Neural cell (in vitro differentiated cells): ENCODE data around the gene FBLN2. TPM values are rescaled to one million over a fixed set of nuclear protein-coding genes. Genes with fewer than 3 reads are reported as not detected.

Experiments used
- H2AFZ ChIP-seq: fragments of 200-600, 300-800 bp; sonication (generic), shearing (Covaris generic); 2 replicates; pipeline ENCODE4 v1.6.0; 2014; ENCODE audit warnings: low read depth, mild to moderate bottlenecking, antibody characterized with exemption, low read length, moderate library complexity
- H3F3A ChIP-seq: fragments of 200-600 bp; shearing (Covaris generic); 2 replicates; pipeline ENCODE4 v1.6.1; 2016; ENCODE audit warnings: mild to moderate bottlenecking, moderate library complexity, mixed read lengths, antibody characterized with exemption, low read length; ENCODE audit not compliant: insufficient read depth, poor library complexity, severe bottlenecking
- H3K27ac ChIP-seq: fragments of 200-600, 300-800 bp; sonication (generic), shearing (Covaris generic); 2 replicates; pipeline ENCODE4 v1.5.1; 2014; ENCODE audit warnings: mild to moderate bottlenecking, low read length, moderate library complexity
- H3K27me3 ChIP-seq: fragments of 300-800, 200-600 bp; sonication (generic), shearing (Covaris generic); 2 replicates; pipeline ENCODE4 v1.6.0; 2014; ENCODE audit warnings: mild to moderate bottlenecking, low read depth, low read length, moderate library complexity; ENCODE audit not compliant: insufficient read depth
- H3K36me3 ChIP-seq: fragments of 300-800, 200-600 bp; sonication (generic), shearing (Covaris generic); 2 replicates; pipeline ENCODE4 v1.5.1; 2014; ENCODE audit warnings: mild to moderate bottlenecking, antibody characterized with exemption, low read length, moderate library complexity; ENCODE audit not compliant: insufficient read depth
- H3K4me2 ChIP-seq: fragments of 300-800, 200-600 bp; sonication (generic), shearing (Covaris generic); 2 replicates; pipeline ENCODE4 v1.6.0; 2014; ENCODE audit warnings: mild to moderate bottlenecking, low read length
- H3K4me3 ChIP-seq: fragments of 300-800, 200-600 bp; sonication (generic), shearing (Covaris generic); 2 replicates; pipeline ENCODE4 v1.5.1; 2014; ENCODE audit warnings: mild to moderate bottlenecking, low read length, moderate library complexity
- H3K79me2 ChIP-seq: fragments of 200-600 bp; shearing (Covaris generic); replicated peaks from 2 replicates; pipeline ENCODE4 v1.6.0; 2014; ENCODE audit warnings: mild to moderate bottlenecking, low read length, moderate library complexity; ENCODE audit not compliant: insufficient read depth
- H3K9ac ChIP-seq: fragments of 300-800, 200-600 bp; sonication (generic), shearing (Covaris generic); 2 replicates; pipeline ENCODE4 v1.6.1; 2016; ENCODE audit warnings: mild to moderate bottlenecking, low read length, mixed read lengths
- H3K9me2 ChIP-seq: fragments of 200-600 bp; shearing (Covaris generic); 2 replicates; pipeline ENCODE4 v1.6.1; 2016; ENCODE audit warnings: mild to moderate bottlenecking, low read length, mixed read lengths; ENCODE audit not compliant: insufficient read depth
- H3K9me3 ChIP-seq: fragments of 200-600, 300-800 bp; sonication (generic), shearing (Covaris generic); 2 replicates; pipeline ENCODE4 v1.6.1; 2016; ENCODE audit warnings: mild to moderate bottlenecking, mixed run types, low read length, moderate library complexity, mixed read lengths
- H4K20me1 ChIP-seq: fragments of 200-600 bp; shearing (Covaris generic); 2 replicates; pipeline ENCODE4 v1.6.1; 2016; ENCODE audit warnings: mild to moderate bottlenecking, mixed run types; ENCODE audit not compliant: insufficient read depth
- EP300 ChIP-seq: fragments of 450-650 bp; conservative IDR thresholded peaks from 2 replicates; pipeline ENCODE4 v1.6.1; 2014; ENCODE audit warnings: antibody characterized with exemption, mild to moderate bottlenecking, moderate library complexity; ENCODE audit not compliant: poor library complexity, severe bottlenecking
- EZH2 ChIP-seq: fragments of 200-600, 300-800 bp; shearing (Covaris generic), sonication (generic); IDR thresholded peaks from 2 replicates; pipeline ENCODE4 v1.6.1; 2014; ENCODE audit warnings: antibody characterized with exemption, low read length, borderline replicate concordance, mild to moderate bottlenecking; ENCODE audit not compliant: insufficient read depth, poor library complexity, severe bottlenecking
- MXI1 ChIP-seq: fragments of 450-650 bp; conservative IDR thresholded peaks from 2 replicates; pipeline ENCODE4 v1.6.1; 2014; ENCODE audit warnings: antibody characterized with exemption, mild to moderate bottlenecking; ENCODE audit not compliant: poor library complexity, severe bottlenecking
- POLR2AphosphoS5 ChIP-seq: IDR thresholded peaks from 2 replicates; pipeline ENCODE4 v1.6.1; 2012
- RAD21 ChIP-seq: fragments of 450-650 bp; conservative IDR thresholded peaks from 2 replicates; pipeline ENCODE4 v1.6.1; 2014; ENCODE audit warnings: antibody characterized with exemption, mild to moderate bottlenecking, moderate library complexity
- SMC3 ChIP-seq: fragments of 450-650 bp; conservative IDR thresholded peaks from 2 replicates; pipeline ENCODE4 v1.6.1; 2014; ENCODE audit warnings: antibody characterized with exemption, mild to moderate bottlenecking, moderate library complexity; ENCODE audit not compliant: poor library complexity
- TAF1 ChIP-seq: IDR thresholded peaks from 2 replicates; pipeline ENCODE4 v1.6.1; 2012; ENCODE audit warnings: low read depth
- polyA plus RNA-seq: library from polyadenylated mRNA; depleted of rRNA; stranded (reverse); fragments of >200 nt; gene quantifications from 2 replicates; pipeline ENCODE4 v1.2.3, GENCODE V29; 2014
- TF ChIP-seq, protein P1 (sequence below): fragments of 450-650 bp; IDR thresholded peaks from 2 replicates; pipeline ENCODE4 v1.5.1; 2014; ENCODE audit warnings: antibody characterized with exemption, mild to moderate bottlenecking, moderate library complexity; ENCODE audit not compliant: poor library complexity, severe bottlenecking
- TF ChIP-seq, protein P2 (sequence below): IDR thresholded peaks from 2 replicates; pipeline ENCODE4 v1.6.1; 2012; ENCODE audit warnings: borderline replicate concordance

FBLN2 gene
- polyA plus RNA-seq, 1 donor from 2014 or later = 0.37 TPM

GRCh38 chr3:13556207-13556606 is 7.3 kb downstream of the FBLN2 start (continued):
- TF ChIP-seq TAF1 = no peak

GRCh38 chr3:13556917-13557316 is 8.0 kb downstream of the FBLN2 start:
- H3K36me3 ChIP-seq = no peaks in the 10 kb centered on the region
- H3K4me3 ChIP-seq = no peak overlapping the region
- no peak overlapping the region for H3K4me2 ChIP-seq
- no peaks in the 10 kb centered on the region for H4K20me1 ChIP-seq
- no peak for TF ChIP-seq MXI1
- TF ChIP-seq RAD21 = no peak
- TF ChIP-seq, protein P1, sequence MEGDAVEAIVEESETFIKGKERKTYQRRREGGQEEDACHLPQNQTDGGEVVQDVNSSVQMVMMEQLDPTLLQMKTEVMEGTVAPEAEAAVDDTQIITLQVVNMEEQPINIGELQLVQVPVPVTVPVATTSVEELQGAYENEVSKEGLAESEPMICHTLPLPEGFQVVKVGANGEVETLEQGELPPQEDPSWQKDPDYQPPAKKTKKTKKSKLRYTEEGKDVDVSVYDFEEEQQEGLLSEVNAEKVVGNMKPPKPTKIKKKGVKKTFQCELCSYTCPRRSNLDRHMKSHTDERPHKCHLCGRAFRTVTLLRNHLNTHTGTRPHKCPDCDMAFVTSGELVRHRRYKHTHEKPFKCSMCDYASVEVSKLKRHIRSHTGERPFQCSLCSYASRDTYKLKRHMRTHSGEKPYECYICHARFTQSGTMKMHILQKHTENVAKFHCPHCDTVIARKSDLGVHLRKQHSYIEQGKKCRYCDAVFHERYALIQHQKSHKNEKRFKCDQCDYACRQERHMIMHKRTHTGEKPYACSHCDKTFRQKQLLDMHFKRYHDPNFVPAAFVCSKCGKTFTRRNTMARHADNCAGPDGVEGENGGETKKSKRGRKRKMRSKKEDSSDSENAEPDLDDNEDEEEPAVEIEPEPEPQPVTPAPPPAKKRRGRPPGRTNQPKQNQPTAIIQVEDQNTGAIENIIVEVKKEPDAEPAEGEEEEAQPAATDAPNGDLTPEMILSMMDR = no peak
- TF ChIP-seq EZH2 = no peak
- no peak for TF ChIP-seq POLR2AphosphoS5
- no peak for TF ChIP-seq SMC3
- TF ChIP-seq TAF1 = no peak
- TF ChIP-seq EP300 = no peak
- TF ChIP-seq, protein P2, sequence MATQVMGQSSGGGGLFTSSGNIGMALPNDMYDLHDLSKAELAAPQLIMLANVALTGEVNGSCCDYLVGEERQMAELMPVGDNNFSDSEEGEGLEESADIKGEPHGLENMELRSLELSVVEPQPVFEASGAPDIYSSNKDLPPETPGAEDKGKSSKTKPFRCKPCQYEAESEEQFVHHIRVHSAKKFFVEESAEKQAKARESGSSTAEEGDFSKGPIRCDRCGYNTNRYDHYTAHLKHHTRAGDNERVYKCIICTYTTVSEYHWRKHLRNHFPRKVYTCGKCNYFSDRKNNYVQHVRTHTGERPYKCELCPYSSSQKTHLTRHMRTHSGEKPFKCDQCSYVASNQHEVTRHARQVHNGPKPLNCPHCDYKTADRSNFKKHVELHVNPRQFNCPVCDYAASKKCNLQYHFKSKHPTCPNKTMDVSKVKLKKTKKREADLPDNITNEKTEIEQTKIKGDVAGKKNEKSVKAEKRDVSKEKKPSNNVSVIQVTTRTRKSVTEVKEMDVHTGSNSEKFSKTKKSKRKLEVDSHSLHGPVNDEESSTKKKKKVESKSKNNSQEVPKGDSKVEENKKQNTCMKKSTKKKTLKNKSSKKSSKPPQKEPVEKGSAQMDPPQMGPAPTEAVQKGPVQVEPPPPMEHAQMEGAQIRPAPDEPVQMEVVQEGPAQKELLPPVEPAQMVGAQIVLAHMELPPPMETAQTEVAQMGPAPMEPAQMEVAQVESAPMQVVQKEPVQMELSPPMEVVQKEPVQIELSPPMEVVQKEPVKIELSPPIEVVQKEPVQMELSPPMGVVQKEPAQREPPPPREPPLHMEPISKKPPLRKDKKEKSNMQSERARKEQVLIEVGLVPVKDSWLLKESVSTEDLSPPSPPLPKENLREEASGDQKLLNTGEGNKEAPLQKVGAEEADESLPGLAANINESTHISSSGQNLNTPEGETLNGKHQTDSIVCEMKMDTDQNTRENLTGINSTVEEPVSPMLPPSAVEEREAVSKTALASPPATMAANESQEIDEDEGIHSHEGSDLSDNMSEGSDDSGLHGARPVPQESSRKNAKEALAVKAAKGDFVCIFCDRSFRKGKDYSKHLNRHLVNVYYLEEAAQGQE = no peak
- H3K9me3 ChIP-seq = no peaks in the 10 kb centered on the region
- H3K27ac ChIP-seq = no peak overlapping the region
- H3F3A ChIP-seq = no peaks in the 10 kb centered on the region
- no peak overlapping the region for H3K9ac ChIP-seq
- no peak overlapping the region for H2AFZ ChIP-seq
- no peaks in the 10 kb centered on the region for H3K9me2 ChIP-seq
- H3K27me3 ChIP-seq = no peaks in the 10 kb centered on the region
- no peaks in the 10 kb centered on the region for H3K79me2 ChIP-seq

DNA sequence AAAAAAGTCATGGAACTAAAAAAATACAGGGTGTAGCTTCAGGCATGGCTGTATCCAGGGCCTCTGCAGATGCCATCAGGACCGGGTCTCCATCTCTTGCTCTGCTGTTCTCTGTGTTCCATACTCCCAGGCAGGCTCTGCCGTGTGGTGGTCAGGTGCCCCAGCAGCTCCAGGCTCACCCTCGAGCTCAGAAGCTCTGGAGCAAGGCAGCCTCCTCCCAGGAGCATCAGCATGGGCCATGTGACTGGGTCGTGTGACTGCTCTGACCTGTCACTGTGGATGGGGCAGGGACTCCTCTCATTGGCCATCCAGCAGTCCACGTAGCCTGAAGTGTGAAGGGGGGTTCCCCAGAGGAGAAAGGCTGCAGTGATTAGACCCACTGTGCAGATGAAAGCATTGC is 8.5 kb downstream of the FBLN2 start:
- H3F3A ChIP-seq = no peaks in the 10 kb centered on the region
- H3K9ac ChIP-seq = no peak overlapping the region
- H3K4me2 ChIP-seq = no peak overlapping the region
- no peaks in the 10 kb centered on the region for H4K20me1 ChIP-seq
- H2AFZ ChIP-seq = no peak overlapping the region
- H3K4me3 ChIP-seq = no peak overlapping the region
- H3K9me3 ChIP-seq = no peaks in the 10 kb centered on the region
- no peaks in the 10 kb centered on the region for H3K36me3 ChIP-seq
- H3K79me2 ChIP-seq = no peaks in the 10 kb centered on the region
- H3K9me2 ChIP-seq = no peaks in the 10 kb centered on the region
- no peaks in the 10 kb centered on the region for H3K27me3 ChIP-seq
- TF ChIP-seq MXI1 (no peak), RAD21 (no peak), POLR2AphosphoS5 (no peak), SMC3 (no peak), TAF1 (no peak), EP300 (no peak), EZH2 (no peak)
- TF ChIP-seq, protein P1 = no peak
- TF ChIP-seq, protein P2 = no peak
- no peak overlapping the region for H3K27ac ChIP-seq
